ENCODE measurements around the gene GTF3C2.
A peak's percentile ranks its signal among the peaks of the same experiment; 100 is the strongest.
"Not testable (repeated sequence)": the region's sequence is repeated elsewhere in the genome, so short reads cannot be mapped to it uniquely, and the experiment has no call there.

GTF3C2 gene

GRCh38 chr2:27373567-27373966, 17.0 kb upstream of the GTF3C2 start:
- DNase-seq (ENCODE audit: low read depth), result no peak

- DNase-seq (ENCODE audit: low read depth), result no peak
Measured at GRCh38 chr2:27372937-27373336, 16.4 kb upstream of the GTF3C2 start.

- peak; percentile 75 for DNase-seq (ENCODE audit: low read depth)
Measured at GRCh38 chr2:27370816-27371620, 14.5 kb upstream of the GTF3C2 start.

- peak; percentile 99 for DNase-seq (ENCODE audit: low read depth)
Measured at GRCh38 chr2:27370026-27370815, 13.7 kb upstream of the GTF3C2 start, which contains the start of the genes EIF2B4 and SNX17. Gene EIF2B4 (minus strand): TSS chr2:27370338. CDS start chr2:27370314, 24 bp downstream. Gene SNX17 (plus strand): TSS chr2:27370616. CDS start chr2:27370744, 128 bp downstream.

GRCh38 chr2:27369471-27370025, 13.0 kb upstream of the GTF3C2 start:
- peak; percentile 58 for DNase-seq (ENCODE audit: low read depth)

- no peak for DNase-seq (ENCODE audit: low read depth)
Measured at GRCh38 chr2:27363933-27364332, 7.4 kb upstream of the GTF3C2 start.

- DNase-seq (ENCODE audit: low read depth), result no peak
Measured at GRCh38 chr2:27362678-27363420, 6.3 kb upstream of the GTF3C2 start.

GRCh38 chr2:27356056-27356381, 545 bp downstream of the GTF3C2 start:
- DNase-seq (ENCODE audit: low read depth), result peak; percentile 70

GRCh38 chr2:27354597-27354927, 2.0 kb downstream of the GTF3C2 start:
- DNase-seq (ENCODE audit: low read depth), result no peak

GRCh38 chr2:27353762-27354596, 2.6 kb downstream of the GTF3C2 start:
- peak; percentile 80 for DNase-seq (ENCODE audit: low read depth)

GRCh38 chr2:27353386-27353761, 3.2 kb downstream of the GTF3C2 start:
- not testable (repeated sequence) for DNase-seq (ENCODE audit: low read depth)

GRCh38 chr2:27351802-27352598, 4.6 kb downstream of the GTF3C2 start:
- DNase-seq (ENCODE audit: low read depth), result no peak

- DNase-seq (ENCODE audit: low read depth), result no peak
Measured at GRCh38 chr2:27350106-27350693, 6.4 kb downstream of the GTF3C2 start.

- DNase-seq (ENCODE audit: low read depth), result no peak
Measured at GRCh38 chr2:27347641-27348040, 8.9 kb downstream of the GTF3C2 start.

GRCh38 chr2:27336173-27336572, 20.4 kb downstream of the GTF3C2 start:
- no peak for DNase-seq (ENCODE audit: low read depth)

- no peak for DNase-seq (ENCODE audit: low read depth)
Measured at GRCh38 chr2:27335311-27335710, 21.3 kb downstream of the GTF3C2 start.

- DNase-seq (ENCODE audit: low read depth), result no peak
Measured at GRCh38 chr2:27324720-27325119, 31.8 kb downstream of the GTF3C2 start.

GRCh38 chr2:27323596-27324285, 32.8 kb downstream of the GTF3C2 start:
- peak; percentile 26 for DNase-seq (ENCODE audit: low read depth)

- DNase-seq (ENCODE audit: low read depth), result peak; percentile 94
Measured at GRCh38 chr2:27322766-27323595, 33.6 kb downstream of the GTF3C2 start, which contains the start of gene MPV17. Gene MPV17 (minus strand): TSS chr2:27323097. CDS start chr2:27322517, 580 bp downstream.

Measured in iris pigment epithelial cell (primary cell).